GM12872 (cell line): Measurements from ENCODE around the gene TMLHE.

ENCODE experiments used
- CTCF ChIP-seq: IDR thresholded peaks from 3 replicates; pipeline ENCODE4 v1.5.1; 2011; ENCODE audit warnings: low read depth, mild to moderate bottlenecking, low read length, moderate library complexity; ENCODE audit not compliant: insufficient read depth

Gene TMLHE

GRCh38 chrX:155613927-155614559 lies 1.3 kb upstream of the TMLHE start:
- TF ChIP-seq CTCF = no peak

- no peak for TF ChIP-seq CTCF
Measured at GRCh38 chrX:155611302-155611701, 1.4 kb downstream of the TMLHE start.

- no peak for TF ChIP-seq CTCF
Measured at GRCh38 chrX:155592981-155593380, 19.8 kb downstream of the TMLHE start.

- no peak for TF ChIP-seq CTCF
Measured at GRCh38 chrX:155592331-155592730, 20.4 kb downstream of the TMLHE start.

GRCh38 chrX:155577682-155578081 lies 35.1 kb downstream of the TMLHE start:
- TF ChIP-seq CTCF = 0 out of 3 replicates have a peak, but pooled peaks have one; percentile 9

GRCh38 chrX:155563099-155563498 lies 49.7 kb downstream of the TMLHE start:
- no peak for TF ChIP-seq CTCF

- no peak for TF ChIP-seq CTCF
Measured at GRCh38 chrX:155544881-155545280, 67.9 kb downstream of the TMLHE start.
